NAMALWA (cell line): Measurements from ENCODE around the gene MFF.
"Not testable (repeated sequence)": the region's sequence is repeated elsewhere in the genome, so short reads cannot be mapped to it uniquely, and the experiment has no call there.

Experiments
- DNase-seq: peaks from one replicate; pipeline ENCODE4 v3.0.0-alpha.2; 2015; ENCODE audit warnings: low spot score

The MFF gene

DNA sequence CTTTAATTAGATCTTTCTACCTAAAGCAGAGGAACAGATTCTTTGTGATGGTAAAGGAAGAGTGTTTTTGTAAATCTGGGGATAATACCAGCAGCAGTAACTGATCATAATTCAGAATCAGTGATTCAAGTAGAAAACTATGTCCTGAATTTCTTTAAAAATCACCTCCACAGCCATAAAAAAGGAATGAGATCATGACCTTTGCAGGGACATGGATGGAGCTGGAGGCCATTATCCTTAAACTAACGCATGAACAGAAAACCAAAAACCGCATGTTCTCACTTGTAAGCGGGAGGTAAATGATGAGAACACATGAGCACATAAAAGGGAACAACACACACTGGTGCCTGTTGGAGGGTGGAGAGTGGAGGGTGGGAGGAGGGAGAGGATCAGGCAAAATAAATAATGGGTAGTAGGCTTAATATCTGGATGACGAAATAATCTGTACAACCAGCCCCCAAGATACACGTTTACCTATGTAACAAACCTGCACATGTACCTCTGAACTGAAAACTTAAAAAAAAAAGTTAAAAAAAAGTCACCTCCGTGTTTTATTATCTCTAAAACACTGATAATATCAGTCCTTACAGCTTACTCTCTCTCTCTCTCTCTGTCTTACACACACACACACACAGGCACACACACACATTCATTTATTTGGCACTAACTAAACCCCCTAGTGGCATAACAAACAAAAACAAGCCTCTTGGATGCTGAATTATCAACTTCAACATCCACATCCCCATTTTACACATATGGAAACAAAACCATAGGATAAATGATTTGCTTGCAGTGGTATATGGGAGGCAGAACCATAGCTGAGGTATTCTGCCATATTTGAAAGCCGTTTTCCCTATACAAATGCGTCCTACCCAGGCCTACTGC lies 52.7 kb downstream of the MFF start:
- peak; percentile 9 for DNase-seq

DNA sequence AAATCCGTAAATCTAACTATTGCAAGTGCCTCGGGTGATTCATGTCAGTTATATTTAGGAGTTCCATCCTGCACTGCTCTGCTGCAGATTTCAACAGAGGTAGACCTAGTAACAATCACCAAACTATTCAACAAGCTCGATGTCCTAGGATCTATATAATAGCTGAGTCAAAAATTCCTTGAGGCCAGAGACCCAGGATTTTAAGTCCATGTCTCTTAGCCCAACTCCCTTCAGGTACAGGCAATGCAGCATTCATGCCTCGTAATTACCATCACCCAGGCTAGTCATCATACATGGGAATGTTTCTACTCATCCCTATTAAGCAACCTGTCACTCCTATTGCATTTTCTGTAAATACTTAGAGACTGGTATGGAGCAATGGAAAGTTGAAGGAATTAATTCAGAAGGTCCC lies 53.3 kb downstream of the MFF start:
- no peak for DNase-seq

DNA sequence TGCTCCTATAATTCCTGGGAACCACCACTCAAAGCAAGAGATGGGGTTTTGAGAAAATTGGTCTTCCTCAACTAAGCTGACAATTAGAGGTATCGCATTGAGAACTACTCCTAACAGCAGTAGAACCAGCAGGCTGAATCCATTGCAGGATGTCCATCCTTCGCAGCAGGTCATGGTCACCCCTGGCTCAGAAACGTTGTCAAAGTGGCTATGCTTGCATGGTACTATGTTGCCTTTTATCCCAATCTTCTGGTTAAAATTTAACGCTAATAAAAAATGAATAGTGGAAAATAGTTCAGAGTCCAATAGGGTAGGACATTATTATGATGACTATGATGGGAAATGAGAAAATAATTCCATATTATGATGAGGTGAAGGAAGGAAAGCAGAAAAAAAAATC lies 54.0 kb downstream of the MFF start, which contains the start of gene TM4SF20:
TSS of gene TM4SF20 (minus strand) at position 212 of the 400 bp plus-strand sequence. CDS start at position 174, 38 bp downstream.
- no peak for DNase-seq

DNA sequence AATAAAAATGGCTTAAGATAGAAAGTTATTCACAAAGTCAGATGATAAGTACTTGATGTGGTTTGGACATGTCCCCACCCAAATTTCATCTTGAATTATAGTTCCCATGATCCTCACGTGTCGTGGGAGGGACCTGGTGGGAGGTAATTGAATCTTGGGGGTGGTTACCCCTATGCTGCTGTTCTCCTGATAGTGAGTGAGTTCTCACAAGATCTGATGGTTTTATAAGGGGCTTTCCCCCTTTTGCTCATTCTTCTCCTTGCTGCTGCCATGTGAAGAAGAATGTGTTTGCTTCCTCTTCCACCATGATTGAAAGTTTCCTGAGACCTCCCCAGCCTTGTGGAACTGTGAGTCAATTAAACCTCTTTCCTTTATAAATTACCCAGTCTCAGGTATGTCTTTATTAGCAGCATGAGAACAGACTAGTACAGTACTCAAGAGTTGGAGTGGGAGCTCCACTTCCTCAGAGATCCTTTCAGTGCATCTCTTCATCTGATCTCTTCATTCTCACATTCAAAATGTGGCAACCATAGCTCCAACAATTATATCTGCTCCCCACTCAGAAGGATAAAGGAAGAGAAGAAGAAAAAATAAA lies 57.3 kb downstream of the MFF start:
- not testable (repeated sequence) for DNase-seq

DNA sequence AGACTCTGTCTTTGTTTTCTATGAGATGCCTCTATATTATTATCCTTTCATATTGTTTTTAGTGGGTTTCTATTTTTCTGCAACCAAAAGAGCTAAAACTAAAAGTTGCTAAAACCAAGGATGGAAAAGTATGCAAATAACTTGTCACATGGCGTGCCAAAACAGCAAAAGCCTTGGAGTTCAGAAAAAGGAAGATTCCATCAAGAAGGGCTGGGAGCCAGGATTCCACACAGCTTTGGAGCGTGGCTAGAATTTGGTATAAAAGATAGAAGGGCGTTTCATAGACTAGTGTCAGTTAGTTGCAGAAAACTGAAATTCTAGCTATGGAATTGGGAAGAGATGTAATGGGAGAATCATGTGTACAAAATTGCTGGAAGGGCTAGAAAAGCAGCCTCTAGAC lies 58.6 kb downstream of the MFF start:
- no peak for DNase-seq

DNA sequence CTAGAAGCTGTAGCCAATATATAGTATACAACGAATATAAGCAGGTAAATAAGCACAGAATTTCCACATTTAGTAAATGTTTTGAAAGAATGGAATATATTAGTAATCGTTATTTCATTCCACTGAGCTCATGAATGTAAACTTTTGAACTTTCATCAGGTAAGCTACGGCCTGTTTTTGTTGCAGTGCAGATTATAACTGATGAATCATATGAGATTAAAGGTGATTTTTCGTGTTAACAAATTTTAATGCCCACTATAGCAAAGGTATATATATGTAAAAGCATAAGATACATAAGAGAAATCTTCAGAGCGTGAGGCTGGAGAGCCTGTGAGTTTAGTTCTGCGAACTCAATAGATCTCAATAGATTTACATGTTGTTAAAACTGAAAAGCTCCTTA lies 61.6 kb downstream of the MFF start:
- no peak for DNase-seq

DNA sequence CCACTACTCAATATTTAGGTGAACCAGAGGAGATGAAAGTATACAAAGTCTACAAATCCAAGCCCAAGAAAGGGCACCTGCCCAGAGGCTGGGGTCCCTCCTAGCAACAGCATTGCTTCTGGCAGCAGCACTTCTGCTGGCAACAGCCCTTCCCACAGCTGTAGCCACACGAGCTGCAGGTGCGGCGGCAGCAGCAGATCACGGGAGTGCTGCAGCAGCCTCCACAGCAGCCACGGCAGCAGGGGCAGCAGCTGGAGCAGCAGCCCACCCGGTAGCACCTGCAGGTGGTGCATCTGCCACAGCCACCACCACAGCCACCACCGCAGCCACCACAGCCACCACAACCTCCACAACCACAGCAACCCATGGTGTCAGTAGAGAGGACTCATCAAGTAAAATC lies 62.5 kb downstream of the MFF start, which contains the start of gene SCYGR1:
TSS of gene SCYGR1 (minus strand) at position 367 of the 400 bp plus-strand sequence. CDS start at position 367, 0 bp downstream.
- not testable (repeated sequence) for DNase-seq

DNA sequence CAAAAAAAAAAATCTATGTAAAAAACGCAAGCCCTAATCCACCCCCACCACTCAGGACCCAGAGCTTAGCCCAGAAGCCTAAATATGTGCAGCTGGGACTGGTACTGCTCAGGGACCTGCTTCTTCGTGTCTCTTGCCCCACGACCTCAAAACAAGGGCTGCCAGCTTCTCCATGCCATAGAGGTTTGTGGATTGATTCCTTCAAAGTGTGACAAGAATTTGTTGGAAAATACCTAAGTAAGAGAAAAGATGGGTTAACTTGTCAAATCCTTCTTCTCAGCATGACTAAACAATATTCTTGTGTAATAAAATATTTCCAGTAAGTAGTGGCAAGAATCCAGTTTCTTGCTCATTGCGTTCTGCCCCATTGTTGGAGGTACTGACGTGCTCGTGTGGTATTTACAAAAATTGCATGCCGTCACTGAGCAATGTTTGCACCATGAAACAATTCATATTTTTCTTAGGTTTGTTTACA lies 63.5 kb downstream of the MFF start:
- DNase-seq: no peak

DNA sequence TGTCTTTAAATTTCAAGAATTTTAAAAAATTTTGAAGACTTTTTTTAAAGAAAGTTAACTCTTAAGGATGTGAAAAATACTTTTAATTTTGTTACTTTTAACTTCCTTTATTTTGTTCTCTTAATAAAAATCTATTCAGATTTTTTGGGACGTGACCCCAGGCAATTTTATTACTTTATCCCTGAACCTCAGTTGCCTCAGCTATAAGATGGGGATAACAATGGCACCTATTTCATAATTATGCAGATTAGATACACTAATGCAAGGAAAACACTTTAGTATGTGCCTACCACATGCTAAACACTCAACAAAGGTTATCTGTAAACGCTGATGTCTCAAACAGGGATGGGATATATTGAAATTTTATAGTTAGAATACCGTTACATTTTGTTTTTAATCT lies 64.2 kb downstream of the MFF start:
- no peak for DNase-seq

DNA sequence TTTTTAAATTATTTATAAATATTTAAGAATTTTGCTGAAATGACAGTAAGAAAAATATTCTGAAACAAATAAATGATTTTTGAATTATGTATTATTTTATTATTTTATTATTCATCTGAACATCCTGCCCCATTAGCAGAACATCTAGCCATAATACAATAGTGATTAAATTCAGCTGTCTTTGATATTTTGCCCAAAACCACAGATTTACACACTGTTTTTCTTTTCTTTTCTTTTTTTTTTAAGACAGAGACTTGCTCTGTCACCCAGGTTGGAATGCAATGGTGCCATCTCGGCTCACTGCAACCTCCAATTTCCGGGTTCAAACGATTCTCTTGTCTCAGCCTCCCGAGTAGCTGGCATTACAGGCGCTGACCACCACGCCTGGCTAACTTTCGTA lies 64.6 kb downstream of the MFF start:
- DNase-seq: no peak

DNA sequence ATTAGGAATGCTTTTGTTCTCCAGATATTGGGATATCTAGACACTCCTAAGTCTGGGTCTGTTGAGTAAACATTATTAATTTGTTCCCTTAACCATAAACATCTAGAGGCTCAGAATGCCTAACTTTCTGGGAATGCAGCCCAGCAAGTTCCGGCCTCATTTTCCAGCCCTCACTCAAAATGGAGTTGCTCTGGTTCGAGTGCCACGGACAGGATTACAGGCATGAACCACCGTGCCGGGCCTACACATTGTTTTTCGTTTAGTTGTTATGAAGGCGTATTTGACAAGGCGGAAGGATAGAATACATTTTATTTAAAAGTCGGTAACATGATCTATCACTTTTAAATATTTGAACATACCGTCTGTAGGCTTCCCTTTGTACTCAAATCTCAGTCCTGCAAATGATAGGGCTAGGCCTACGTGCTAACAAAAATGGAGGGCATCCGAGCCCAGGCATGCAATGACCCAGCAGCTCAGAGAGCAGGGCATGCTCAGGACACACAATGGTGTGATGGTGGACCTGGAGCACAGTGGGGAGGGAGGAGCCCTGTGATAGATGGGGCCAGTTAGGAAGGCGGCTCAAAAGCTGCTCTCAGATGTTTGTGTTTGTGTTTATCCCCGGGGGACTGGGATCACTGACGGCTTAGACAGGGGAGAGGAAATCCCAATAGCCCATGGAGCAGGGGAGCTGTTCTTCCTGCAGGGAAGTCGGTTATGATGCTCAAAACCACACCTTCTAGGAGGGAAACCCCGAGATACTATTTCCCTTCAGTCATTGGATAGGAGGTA lies 65.6 kb downstream of the MFF start:
- no peak for DNase-seq

DNA sequence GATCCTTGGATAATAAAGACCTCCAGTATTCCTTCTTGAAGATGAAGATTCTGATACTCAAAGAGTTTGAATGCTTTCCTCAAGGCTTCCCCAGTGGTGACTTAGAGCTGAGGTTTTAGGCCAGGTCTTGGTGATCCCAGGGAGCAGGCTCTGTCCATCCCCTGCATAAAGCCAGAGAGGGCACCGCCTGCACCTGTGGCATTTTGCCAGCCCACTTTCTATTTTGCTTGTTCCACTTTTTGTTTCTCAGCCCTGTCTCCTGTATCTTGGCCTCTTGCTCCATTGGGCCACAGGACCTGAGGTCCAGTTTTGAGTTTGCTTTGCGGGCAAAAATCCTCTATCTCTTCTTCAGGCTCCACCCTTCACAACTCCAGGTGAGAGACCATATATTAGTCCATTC lies 69.3 kb downstream of the MFF start:
- no peak for DNase-seq

DNA sequence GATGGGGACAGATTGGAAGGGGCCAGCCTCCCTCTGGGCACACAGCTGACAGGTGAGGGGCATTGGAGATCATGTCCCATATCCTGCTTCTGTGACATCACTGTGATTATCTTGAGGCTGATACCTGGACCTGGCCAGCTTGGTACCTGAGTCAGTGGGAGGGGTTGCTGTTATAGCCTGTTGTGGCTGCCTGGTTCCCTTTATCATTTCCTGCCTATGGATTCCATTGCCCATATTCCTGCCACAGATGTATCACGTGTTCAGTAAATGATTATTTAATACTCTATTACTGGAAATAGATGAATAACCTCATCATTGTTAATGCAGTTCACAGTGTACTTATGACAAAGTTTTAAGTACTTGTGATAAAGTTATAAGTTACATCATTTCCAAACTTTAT lies 70.5 kb downstream of the MFF start:
- DNase-seq: no peak

DNA sequence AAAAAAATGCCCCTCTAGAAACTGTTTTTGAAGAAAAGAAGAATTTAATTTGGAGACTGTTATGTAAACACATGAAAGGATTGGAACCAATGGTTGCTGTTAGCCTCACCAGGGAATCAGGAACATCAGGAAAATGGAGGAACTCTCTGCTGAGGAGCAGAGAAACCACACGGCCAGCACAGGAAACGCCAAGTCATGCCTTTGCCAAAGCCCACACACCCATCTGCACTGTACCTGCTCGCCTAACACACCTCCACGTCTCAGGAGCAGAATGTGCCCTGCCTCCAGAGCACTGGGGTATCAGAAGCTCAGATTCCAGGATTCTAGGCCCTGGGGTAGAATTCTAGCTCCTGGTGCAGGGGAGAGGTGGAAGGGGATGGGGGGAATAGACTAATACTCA lies 72.5 kb downstream of the MFF start:
- no peak for DNase-seq

DNA sequence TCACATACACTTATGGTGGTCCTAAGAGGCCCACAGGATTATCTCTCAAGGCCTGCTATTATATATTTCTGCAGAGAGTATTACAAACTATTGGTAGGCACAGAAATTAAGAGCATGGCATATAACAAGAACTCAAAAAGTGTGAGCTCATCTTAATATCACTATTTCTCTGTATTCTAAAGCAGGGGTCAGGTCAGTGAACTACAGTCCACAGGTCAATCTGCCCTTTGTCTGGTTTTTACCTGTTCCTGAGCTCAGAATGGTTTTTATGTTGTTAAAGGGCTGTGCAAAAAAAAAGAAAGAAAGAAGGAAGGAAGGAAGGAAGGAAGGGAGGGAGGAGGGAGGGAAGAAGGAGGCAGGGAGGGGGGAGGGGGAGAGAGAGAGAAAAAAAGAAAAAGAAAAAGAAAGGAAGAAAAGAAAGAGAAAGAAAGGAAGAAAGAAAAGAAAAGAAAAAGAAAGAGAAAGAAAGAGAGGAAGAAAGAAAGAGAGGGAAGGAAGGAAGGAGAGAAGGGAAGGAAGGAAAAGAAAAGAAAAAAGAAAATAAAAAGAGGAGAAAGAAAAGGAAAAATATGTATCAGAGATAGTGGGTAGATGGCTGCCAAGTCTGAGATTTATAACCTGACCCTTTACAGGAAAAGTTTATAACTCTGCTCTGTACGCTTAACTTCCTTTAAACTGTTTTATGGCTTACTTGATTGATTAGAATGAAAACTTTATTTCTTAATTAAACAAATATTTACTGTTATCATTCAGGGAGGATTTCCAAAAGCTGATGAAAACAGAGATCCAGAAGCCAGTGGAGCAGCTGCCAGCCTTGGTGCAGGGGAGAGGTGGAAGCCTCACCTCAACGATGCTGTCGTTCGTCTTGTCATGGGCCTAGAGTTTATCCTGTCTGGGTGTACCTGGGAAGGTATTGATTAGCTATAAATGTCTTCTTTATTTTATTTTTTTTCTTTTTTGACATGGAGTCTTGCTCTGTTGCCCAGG lies 73.9 kb downstream of the MFF start:
- DNase-seq: no peak

DNA sequence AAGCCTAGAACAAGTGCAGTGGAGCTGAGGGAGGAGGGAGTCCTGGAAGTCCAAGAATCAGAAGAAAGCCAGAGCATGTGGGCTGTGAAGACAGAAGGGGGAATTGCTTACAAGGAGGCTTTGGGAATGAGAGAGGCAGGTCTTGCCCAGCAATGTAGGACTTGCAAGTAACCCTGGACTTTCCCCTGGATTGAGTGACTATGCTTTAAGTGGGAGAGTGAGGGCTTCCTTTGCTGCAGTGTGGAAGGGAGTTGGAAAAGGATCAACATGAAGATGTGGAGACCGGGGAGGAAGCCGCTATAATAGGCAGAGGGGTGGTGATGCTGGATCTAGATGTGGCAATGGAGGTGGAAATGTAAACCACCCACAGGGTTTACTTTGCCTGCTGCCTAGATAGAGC lies 76.5 kb downstream of the MFF start:
- DNase-seq: no peak

DNA sequence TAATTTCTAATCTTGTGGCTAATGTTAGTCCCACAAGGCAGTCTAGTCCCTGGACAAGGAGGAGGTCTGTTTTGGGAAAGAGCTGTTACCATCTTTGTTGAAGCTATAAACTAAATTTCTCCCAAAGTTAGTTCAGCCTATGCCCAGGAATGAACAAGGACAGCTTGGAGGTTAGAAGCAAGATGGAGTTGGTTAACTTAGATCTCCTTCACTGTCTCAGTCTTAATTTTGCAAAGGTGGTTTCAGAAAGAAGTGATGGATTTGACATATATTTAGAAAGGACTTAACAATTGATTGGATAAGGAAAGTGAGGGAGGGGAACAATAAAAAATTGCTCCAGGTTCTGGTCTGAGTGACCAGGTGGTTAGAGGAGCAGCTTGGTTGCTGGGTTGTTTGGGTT lies 77.3 kb downstream of the MFF start:
- no peak for DNase-seq

DNA sequence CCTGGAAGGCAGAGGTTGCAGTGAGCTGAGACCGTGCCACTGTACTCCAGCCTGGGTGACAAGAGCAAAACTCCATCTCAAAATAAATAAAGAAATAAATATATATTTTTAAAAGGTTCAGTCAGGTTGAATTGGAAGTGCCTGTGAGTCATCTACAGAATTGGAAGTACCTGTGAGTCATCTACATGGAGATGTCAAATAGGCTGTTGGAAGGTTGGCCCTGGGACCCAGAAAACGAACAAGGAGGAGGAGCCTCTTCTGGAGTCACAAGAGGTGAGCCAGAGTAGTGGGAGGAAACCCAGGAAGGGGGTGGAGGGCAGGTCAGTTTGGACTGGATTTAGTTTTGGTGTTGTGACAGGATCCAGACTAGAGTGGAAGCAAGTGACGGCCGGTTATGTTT lies 77.9 kb downstream of the MFF start:
- DNase-seq: no peak

DNA sequence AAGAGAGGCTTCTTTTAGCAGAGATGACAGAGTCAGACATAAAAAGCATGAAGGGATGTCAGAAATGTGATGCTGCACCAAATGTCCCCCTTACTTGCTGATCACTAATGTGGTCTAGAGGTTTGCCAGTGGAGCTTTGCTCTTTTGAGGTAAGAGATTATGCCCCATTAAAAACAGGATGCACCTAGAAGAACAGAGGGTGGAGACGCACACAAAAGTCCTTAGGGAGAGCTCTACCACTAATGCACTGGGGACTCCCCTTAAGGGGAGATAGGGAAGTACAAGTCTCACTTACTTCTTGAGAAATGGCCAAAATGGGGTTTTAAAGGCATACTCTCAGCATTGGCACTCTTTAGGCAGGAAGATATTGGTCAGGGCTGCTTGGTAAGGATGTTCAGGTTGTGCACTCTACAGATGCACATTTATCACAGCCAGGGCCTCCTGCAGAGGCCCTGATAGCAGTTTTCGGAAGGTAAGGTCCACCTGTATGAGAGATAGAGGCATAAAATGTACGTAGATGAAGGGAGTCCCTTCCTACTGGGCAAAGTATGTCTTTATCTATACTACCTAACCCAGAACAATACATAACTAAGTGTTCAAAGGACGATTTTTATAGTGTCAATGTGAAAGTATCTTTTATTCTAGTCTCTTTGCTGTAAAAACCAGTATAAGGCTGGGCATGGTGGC lies 79.7 kb downstream of the MFF start:
- DNase-seq: peak; percentile 16

DNA sequence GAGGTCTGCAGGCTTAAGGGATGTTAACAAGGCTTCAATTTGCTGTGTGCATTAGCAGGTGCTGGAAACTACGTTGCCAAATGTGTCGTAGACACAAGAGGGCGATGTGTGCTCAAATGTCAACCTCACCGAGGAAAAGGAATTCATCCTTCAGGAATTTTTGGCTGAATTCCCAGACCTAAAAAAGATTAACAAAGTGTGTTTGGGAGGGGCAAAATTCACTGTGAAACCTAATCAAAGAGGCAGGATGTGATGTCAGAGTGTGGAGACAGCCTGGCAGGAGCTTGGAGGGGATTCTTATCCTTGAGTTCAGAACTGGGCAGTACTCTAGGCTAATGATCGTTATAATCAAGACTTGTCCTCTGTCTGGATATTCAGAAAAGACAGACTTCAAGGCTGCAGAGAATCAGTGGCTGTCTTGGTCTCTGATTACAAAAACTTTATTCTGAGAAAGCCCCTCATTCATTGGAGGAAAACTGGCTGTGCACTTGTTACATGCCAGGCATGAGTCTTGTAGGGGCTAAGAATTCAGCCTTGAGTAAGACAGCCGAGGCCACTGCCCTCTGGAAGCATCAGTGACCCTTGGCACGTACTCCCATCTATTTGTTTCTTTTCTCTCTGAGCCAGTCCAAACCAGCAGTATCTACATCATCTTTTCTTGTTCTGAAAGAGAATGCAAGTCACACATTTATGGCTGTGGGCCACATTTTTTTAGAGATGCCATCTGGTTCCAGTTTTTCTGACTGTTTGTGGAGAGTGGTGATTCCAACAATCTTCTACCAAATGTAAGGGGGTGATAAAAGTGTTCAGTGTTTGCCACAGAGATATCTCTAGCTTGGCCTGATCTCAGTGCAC lies 81.4 kb downstream of the MFF start:
- peak; percentile 19 for DNase-seq
